GM21390 (cell line): ENCODE measurements around the gene SPOCK3.

ENCODE experiments used
- ATAC-seq: cut with Tn5 transposase; IDR thresholded peaks from one replicate; pipeline ENCODE4 v1.9.1; 2021; ENCODE audit not compliant: unreplicated experiment

The SPOCK3 gene

DNA sequence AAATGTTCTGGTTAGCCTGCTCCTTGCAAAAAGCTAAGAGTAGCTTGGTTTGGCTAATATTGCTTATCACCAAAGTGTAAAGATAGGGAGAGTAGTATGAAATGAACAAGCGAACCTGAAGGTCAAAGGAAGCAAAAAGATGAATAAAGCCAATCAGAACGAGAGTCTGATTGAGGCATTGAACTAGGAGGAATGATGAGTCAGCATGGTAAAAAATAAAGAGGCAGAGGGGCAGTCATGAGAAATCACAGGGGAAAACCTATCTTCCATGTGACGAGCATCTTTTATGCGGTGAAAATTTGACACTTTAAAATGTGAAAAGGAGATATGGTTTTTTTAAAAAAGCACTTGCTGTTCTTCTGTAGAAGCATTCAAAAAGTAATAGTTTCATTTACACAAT, 533.7 kb downstream of the SPOCK3 start:
- ATAC-seq = no peak

DNA sequence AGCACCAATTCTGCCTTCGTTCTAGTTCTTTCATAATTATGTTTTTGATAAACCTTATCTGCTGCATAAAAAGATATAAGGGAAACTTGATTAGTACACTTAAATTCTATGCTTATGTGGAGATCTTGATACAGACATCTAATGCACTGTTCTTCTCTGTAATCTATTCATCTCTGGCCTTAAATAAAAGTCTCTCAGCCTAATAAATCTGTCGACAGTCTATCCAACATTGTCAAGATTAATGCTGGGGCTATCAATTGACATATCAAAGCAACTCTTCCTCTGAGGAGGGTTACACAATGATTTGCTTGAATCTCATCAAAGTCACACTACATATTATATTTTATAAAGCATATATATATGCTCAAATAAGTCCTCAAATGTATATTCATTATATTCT, 545.5 kb downstream of the SPOCK3 start:
- no peak for ATAC-seq

DNA sequence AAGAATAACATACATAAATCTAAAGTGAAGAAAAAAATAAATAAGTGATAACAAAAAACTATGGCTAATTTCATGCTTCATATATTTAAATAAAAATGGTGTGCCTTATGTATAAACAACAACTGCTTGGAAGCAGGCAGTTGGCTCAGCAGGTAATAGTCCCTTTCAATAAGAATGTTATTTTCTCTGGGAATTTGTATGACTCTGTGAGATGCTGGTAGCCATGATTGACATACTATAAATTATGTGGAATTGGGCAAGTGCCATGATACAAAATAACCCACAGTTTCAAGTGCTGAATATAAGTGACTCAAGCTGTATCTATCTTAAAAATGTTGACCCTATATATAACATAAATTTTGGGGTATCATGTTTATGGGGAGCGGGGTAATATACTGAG, 546.5 kb downstream of the SPOCK3 start:
- no peak for ATAC-seq
